Tongue (tissue), 3 donors: ENCODE results near the gene AP1B1. TPM values are rescaled to one million over a fixed set of nuclear protein-coding genes. Genes with fewer than 3 reads are reported as not detected.

Experiments
- DNase-seq: peaks from one replicate; pipeline ENCODE4 v3.0.0-alpha.2; 2015
- small RNA-seq: library from RNA; depleted of rRNA; stranded (forward); fragments of <200 nt; gene quantifications from one replicate; pipeline ENCODE3, GENCODE V24; 2014; ENCODE audit warnings: low replicate concordance
- total RNA-seq: library from RNA; depleted of rRNA; stranded (reverse); fragments of >200 nt; gene quantifications from one replicate; pipeline ENCODE4 v1.2.3, GENCODE V29; 2014

The AP1B1 gene
- total RNA-seq, 1 donor from 2014 or later: 34.7 TPM

GRCh38 chr22:29299136-29299900, 89.1 kb downstream of the AP1B1 start:
- DNase-seq: no peak

GRCh38 chr22:29298641-29299040, 89.7 kb downstream of the AP1B1 start:
- no peak for DNase-seq

- DNase-seq: no peak
Measured at GRCh38 chr22:29292379-29292778, 96.0 kb downstream of the AP1B1 start.

GRCh38 chr22:29291215-29291614, 97.2 kb downstream of the AP1B1 start:
- no peak for DNase-seq

GRCh38 chr22:29290061-29290460, 98.3 kb downstream of the AP1B1 start:
- DNase-seq: no peak

GRCh38 chr22:29288837-29289236, 99.5 kb downstream of the AP1B1 start:
- DNase-seq: no peak

GRCh38 chr22:29284196-29284595, 104.2 kb downstream of the AP1B1 start:
- no peak for DNase-seq

- DNase-seq: no peak
Measured at GRCh38 chr22:29277927-29278326, 110.4 kb downstream of the AP1B1 start.

Small RNAs within 50 kb of the gene (small RNA-seq; reads per million reads assigned to genes)
- gene AC000041.1 (not detected), gene MIR3653 (not detected)

Other genes starting within 250 kb of the AP1B1 start
- 13.8 TPM for gene EMID1, start 182.7 kb downstream of the AP1B1 start, total RNA-seq
- gene RHBDD3, start 120.6 kb downstream of the AP1B1 start, total RNA-seq: 30.9 TPM
- 120 TPM for gene EWSR1, start 120.3 kb downstream of the AP1B1 start, total RNA-seq
- gene GAS2L1, start 81.9 kb downstream of the AP1B1 start, total RNA-seq: 16.7 TPM
- gene RASL10A, start 72.9 kb downstream of the AP1B1 start, total RNA-seq: 12.3 TPM
- gene RFPL1, start 50.0 kb upstream of the AP1B1 start, total RNA-seq: not detected
- gene NEFH, start 91.6 kb upstream of the AP1B1 start, total RNA-seq: 0.62 TPM
- 30.3 TPM for gene THOC5, start 165.2 kb upstream of the AP1B1 start, total RNA-seq
- gene NIPSNAP1, start 192.5 kb upstream of the AP1B1 start, total RNA-seq: 24.9 TPM
- gene NF2, start 215.1 kb upstream of the AP1B1 start, total RNA-seq: 41.4 TPM